MM.1S (cell line): ENCODE measurements around the gene KRT76.

ENCODE experiments used
- DNase-seq: peaks from one replicate; pipeline ENCODE4 v3.0.0-alpha.2; 2015
- H2AFZ ChIP-seq: fragments of 300-600 bp; sonication (generic); 2 replicates; pipeline ENCODE4 v1.6.0; 2016; ENCODE audit warnings: antibody characterized with exemption, low read length
- H3F3A ChIP-seq: fragments of 300-600 bp; sonication (generic); 2 replicates; pipeline ENCODE4 v1.6.1; 2016; ENCODE audit warnings: mild to moderate bottlenecking, antibody characterized with exemption, low read length, moderate library complexity, mixed read lengths; ENCODE audit not compliant: insufficient read depth
- H3K27ac ChIP-seq: fragments of 300-600 bp; sonication (generic); 2 replicates; pipeline ENCODE4 v1.5.1; 2016; ENCODE audit warnings: mild to moderate bottlenecking, low read length
- H3K27me3 ChIP-seq: fragments of 300-600 bp; sonication (generic); replicated peaks from 2 replicates; pipeline ENCODE4 v1.6.0; 2016; ENCODE audit warnings: low read length; ENCODE audit not compliant: insufficient read depth
- H3K36me3 ChIP-seq: fragments of 300-600 bp; sonication (generic); replicated peaks from 2 replicates; pipeline ENCODE4 v1.6.1; 2016; ENCODE audit warnings: mild to moderate bottlenecking, low read length, mixed read lengths; ENCODE audit not compliant: insufficient read depth
- H3K4me1 ChIP-seq: fragments of 300-600 bp; sonication (generic); 2 replicates; pipeline ENCODE4 v1.6.1; 2016; ENCODE audit warnings: low read length, mixed read lengths
- H3K4me2 ChIP-seq: fragments of 300-600 bp; sonication (generic); 2 replicates; pipeline ENCODE4 v1.6.0; 2016; ENCODE audit warnings: low read depth, low read length
- H3K4me3 ChIP-seq: fragments of 300-600 bp; sonication (generic); 2 replicates; pipeline ENCODE4 v1.5.1; 2016; ENCODE audit warnings: low read length, mixed read lengths
- H3K79me2 ChIP-seq: fragments of 300-600 bp; sonication (generic); 2 replicates; pipeline ENCODE4 v1.6.1; 2016; ENCODE audit warnings: mixed run types, low read length, mixed read lengths
- H3K9ac ChIP-seq: fragments of 300-600 bp; sonication (generic); 2 replicates; pipeline ENCODE4 v1.6.1; 2016; ENCODE audit warnings: low read length, mixed read lengths
- H3K9me2 ChIP-seq: fragments of 300-600 bp; sonication (generic); replicated peaks from 2 replicates; pipeline ENCODE4 v1.6.1; 2016; ENCODE audit warnings: mild to moderate bottlenecking, low read length, mixed read lengths; ENCODE audit not compliant: insufficient read depth
- H3K9me3 ChIP-seq: fragments of 300-600 bp; sonication (generic); replicated peaks from 2 replicates; pipeline ENCODE4 v1.6.1; 2016; ENCODE audit warnings: mild to moderate bottlenecking, low read length, mixed read lengths; ENCODE audit not compliant: insufficient read depth
- H4K20me1 ChIP-seq: fragments of 300-600 bp; sonication (generic); 2 replicates; pipeline ENCODE4 v1.6.1; 2016; ENCODE audit warnings: mild to moderate bottlenecking, low read length, moderate library complexity, mixed read lengths; ENCODE audit not compliant: insufficient read depth
- CTCF ChIP-seq: fragments of 300-600 bp; sonication (generic); IDR thresholded peaks from 2 replicates; pipeline ENCODE4 v1.5.1; 2016; ENCODE audit warnings: antibody characterized with exemption, low read length, mixed read lengths
- EZH2 ChIP-seq: fragments of 300-600 bp; sonication (generic); optimal IDR thresholded peaks from 2 replicates; pipeline ENCODE3; 2017; ENCODE audit warnings: low read depth, mild to moderate bottlenecking, antibody characterized with exemption, low read length, mixed read lengths
- EZH2phosphoT487 ChIP-seq: fragments of 300-600 bp; sonication (generic); IDR thresholded peaks from 2 replicates; pipeline ENCODE4 v1.6.1; 2018; ENCODE audit warnings: antibody characterized with exemption, low read length

KRT76 gene

DNA sequence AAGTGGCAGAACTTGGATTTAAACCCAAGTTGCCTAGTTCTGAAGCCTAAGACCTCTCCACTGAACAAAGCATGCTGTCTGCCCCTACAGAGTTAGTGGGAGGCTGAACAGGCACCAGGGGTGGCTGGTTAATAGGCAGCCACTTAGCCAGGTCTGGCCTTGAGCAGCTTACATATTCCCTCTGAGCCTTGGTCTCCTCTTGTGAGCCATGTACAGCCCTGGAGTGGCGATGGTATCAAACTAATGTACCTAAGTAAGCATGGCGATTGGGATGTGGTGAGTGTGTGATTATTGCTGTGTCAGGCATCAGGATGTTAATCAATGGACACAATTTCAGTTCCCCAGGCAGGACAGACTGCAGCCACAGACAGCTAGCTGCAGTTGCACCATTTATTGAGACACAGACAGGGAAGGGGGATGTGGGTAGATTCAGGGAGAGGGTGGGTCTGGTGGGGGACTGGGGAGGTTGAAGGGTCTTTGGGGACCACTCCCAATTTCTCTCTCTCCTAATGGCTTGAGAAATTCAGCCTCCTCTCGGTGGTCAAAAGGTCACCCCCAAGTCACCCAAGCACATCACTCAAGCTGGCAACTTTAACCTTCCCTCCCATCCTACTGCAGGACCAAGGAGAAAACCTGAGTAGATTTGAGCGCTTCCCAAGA lies 44.1 kb upstream of the KRT76 start:
- Histone ChIP-seq H3K79me2 (no peaks in the 10 kb centered on the region), H3K27ac (no peak overlapping the region), H2AFZ (no peak overlapping the region), H3K27me3 (peaks cover 92% of the 10 kb centered on the region), H3K9ac (no peak overlapping the region), H3K4me2 (no peak overlapping the region), H3K4me1 (no peaks in the 10 kb centered on the region), H3F3A (no peaks in the 10 kb centered on the region), H3K4me3 (no peak overlapping the region), H4K20me1 (no peaks in the 10 kb centered on the region), H3K9me2 (no peaks in the 10 kb centered on the region), H3K9me3 (no peaks in the 10 kb centered on the region), H3K36me3 (no peaks in the 10 kb centered on the region)
- no peak for DNase-seq
- TF ChIP-seq CTCF (no peak), EZH2 (no peak), EZH2phosphoT487 (no peak)

DNA sequence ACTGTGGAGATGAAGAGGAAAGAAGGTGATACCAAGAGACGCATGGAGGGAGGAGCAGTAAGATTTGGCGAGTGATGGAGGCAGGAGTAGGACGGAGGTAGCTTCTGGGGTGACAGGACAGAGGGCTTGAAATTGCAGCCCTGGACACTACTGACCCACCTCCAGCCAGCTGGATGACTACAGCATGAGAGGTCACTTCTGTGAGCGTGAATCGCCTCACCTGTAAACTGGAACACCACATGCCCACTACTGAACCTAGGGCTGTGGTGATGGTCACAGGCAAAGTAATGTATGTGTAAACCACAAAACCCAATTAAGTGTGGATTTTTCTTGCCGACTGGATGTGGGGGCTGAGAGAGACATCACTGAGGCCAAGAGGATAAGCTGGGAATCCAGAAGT lies 43.4 kb upstream of the KRT76 start:
- Histone ChIP-seq H3K4me3 (no peak overlapping the region), H2AFZ (no peak overlapping the region), H3F3A (no peaks in the 10 kb centered on the region), H3K4me1 (no peaks in the 10 kb centered on the region), H4K20me1 (no peaks in the 10 kb centered on the region), H3K9ac (no peak overlapping the region), H3K27ac (no peak overlapping the region), H3K9me3 (no peaks in the 10 kb centered on the region), H3K4me2 (no peak overlapping the region), H3K27me3 (peaks cover 94% of the 10 kb centered on the region), H3K36me3 (no peaks in the 10 kb centered on the region), H3K9me2 (no peaks in the 10 kb centered on the region), H3K79me2 (no peaks in the 10 kb centered on the region)
- TF ChIP-seq EZH2: no peak
- no peak for TF ChIP-seq EZH2phosphoT487
- no peak for TF ChIP-seq CTCF
- no peak for DNase-seq

DNA sequence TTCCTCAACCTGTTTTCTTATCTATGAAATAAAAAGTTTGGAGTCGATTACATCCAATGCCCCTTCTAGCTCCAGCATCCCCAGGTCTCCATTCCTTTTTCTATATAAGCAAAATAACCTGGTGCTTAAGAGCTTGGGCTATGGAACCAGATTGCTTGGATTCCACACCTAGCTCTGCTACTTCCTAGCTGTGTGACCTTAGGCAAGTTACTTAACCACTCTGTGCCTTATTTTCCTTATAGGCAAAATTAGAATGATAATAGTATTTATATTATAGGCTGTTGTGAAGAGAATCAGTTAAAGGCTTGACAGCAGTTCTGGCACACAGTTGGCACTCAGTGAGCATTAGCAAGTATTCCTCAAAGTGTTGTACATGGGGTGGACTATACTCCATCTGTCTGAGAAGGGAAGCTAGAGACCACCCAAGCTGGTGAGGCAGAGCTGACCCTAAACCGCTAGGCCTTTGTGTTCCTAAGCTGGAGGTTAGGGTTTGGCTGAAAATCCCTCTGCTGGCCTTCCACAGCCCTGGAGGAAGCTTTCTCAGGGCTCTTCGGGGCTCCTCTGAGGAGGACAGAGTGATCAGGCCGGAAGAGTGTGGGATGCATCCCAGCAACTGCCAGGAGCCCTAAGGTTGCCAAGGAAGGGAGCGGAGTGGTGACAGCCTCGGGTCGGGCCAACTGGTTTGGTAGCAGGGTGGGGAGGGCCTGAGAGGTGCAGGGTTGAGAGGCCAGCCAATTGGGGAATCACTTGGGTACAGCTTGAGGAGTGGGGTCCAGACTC lies 42.8 kb upstream of the KRT76 start:
- DNase-seq: no peak
- peaks cover 91% of the 10 kb centered on the region for H3K27me3 ChIP-seq
- no peak for TF ChIP-seq EZH2
- TF ChIP-seq CTCF: no peak
- no peak for TF ChIP-seq EZH2phosphoT487
- H3K4me3 ChIP-seq: no peak overlapping the region
- no peaks in the 10 kb centered on the region for H3F3A ChIP-seq
- no peaks in the 10 kb centered on the region for H3K36me3 ChIP-seq
- no peaks in the 10 kb centered on the region for H3K4me1 ChIP-seq
- H3K4me2 ChIP-seq: no peak overlapping the region
- H4K20me1 ChIP-seq: no peaks in the 10 kb centered on the region
- no peaks in the 10 kb centered on the region for H3K79me2 ChIP-seq
- no peak overlapping the region for H3K27ac ChIP-seq
- no peak overlapping the region for H3K9ac ChIP-seq
- H3K9me3 ChIP-seq: no peaks in the 10 kb centered on the region
- H2AFZ ChIP-seq: no peak overlapping the region
- H3K9me2 ChIP-seq: no peaks in the 10 kb centered on the region
